ENCODE measurements around the gene CDK18. TPM values are rescaled to one million over a fixed set of nuclear protein-coding genes. Genes with fewer than 3 reads are reported as not detected.

Gene CDK18
- total and polyA plus RNA-seq, 2 of the 8 experiments (the other 6 are each of a cell fraction or from before 2014, with no cell fraction given) = 31.2 to 44.0 TPM

- peak overlapping the region; percentile 62 to 89 for H3K4me2 ChIP-seq (ENCODE audit: insufficient read depth in 1 of 2, low read depth in 2 of 2, low read length in 2 of 2)
- no peak overlapping the region for H3K23ac ChIP-seq (ENCODE audit: insufficient read length)
- peak overlapping the region; percentile 85; the same call in 1 of the 2 replicates for H3K18ac ChIP-seq (ENCODE audit: extremely low read depth, low read length)
- POLR2A ChIA-PET (ENCODE audit: partially characterized antibody) = interaction anchor here (0.7 to 7.7 kb wide), 12 partner anchors 11 to 177 kb away, joined by 3 to 220 read pairs (median 6); partner anchors contain the start of gene CDK18
- peaks cover 22 to 58% (median 31%) of the 10 kb centered on the region in 4 experiments for H3K4me1 ChIP-seq (replicated peaks in 1 of 4; ENCODE audit: control insufficient read depth in 3 of 4, insufficient read depth in 4 of 4, low read length in 3 of 4)
- no peak overlapping the region for H2AFZ ChIP-seq (ENCODE audit: low read length)
- peak overlapping the region; percentile 70 for H4K91ac ChIP-seq (replicated peaks; ENCODE audit: insufficient read length, low read length)
- peak overlapping the region in 3 of 4 experiments; percentile 11 to 77 (median 77); a peak in 3 of 7 replicates for H3K9ac ChIP-seq (replicated peaks in 1 of 4; ENCODE audit: extremely low read depth in 1 of 4, low read depth in 3 of 4, low read length in 3 of 4)
- FAIRE-seq (no peak), DNase-seq (ENCODE audit: low read depth in 1 of 2, low spot score in 2 of 2) (peak in 1 of 2 experiments; percentile 66)
- H3K27me3 ChIP-seq (replicated peaks in 1 of 4; ENCODE audit: control insufficient read depth in 3 of 4, extremely low read depth in 1 of 4, insufficient read depth in 3 of 4, low read length in 3 of 4) = peaks cover 0 to 2% (median 0%) of the 10 kb centered on the region in 4 experiments; a peak in 2 of 7 replicates
- peaks cover 3% of the 10 kb centered on the region; the same call in 1 of the 2 replicates for H3K79me1 ChIP-seq (ENCODE audit: low read depth, low read length)
- peaks cover 14% of the 10 kb centered on the region for H3K23me2 ChIP-seq (ENCODE audit: low read depth, low read length)
- 0 out of 2 replicates have a peak overlapping the region, but pooled peaks have one; percentile 3 for H2AK5ac ChIP-seq (ENCODE audit: low read depth, low read length)
- H3K79me2 ChIP-seq (ENCODE audit: control insufficient read depth in 1 of 2, insufficient read depth in 2 of 2, low read length in 2 of 2) = peaks cover 0 to 11% of the 10 kb centered on the region in 2 experiments; a peak in 2 of 4 replicates
- H4K5ac ChIP-seq (ENCODE audit: insufficient read length, low read depth, low read length) = no peak overlapping the region
- peaks cover 0 to 7% (median 1%) of the 10 kb centered on the region in 4 experiments; a peak in 1 of 8 replicates for H3K36me3 ChIP-seq (ENCODE audit: control insufficient read depth in 2 of 4, insufficient read depth in 4 of 4, low read length in 3 of 4)
- no peak overlapping the region for H4K8ac ChIP-seq (ENCODE audit: extremely low read depth, insufficient read depth, low read length)
- H3K14ac ChIP-seq (ENCODE audit: insufficient read length) = no peak overlapping the region
- peak overlapping the region; percentile 25 for H2BK120ac ChIP-seq (replicated peaks; ENCODE audit: low read depth, low read length)
- 0 out of 2 replicates have a peak overlapping the region, but pooled peaks have one; percentile 94 for H2BK5ac ChIP-seq (ENCODE audit: low read depth, low read length)
- H3K56ac ChIP-seq (replicated peaks; ENCODE audit: insufficient read length, low read depth, low read length) = no peak overlapping the region
- no peak overlapping the region for H3K27ac ChIP-seq (ENCODE audit: low read depth, low read length)
- no peaks in the 10 kb centered on the region for H3K9me3 ChIP-seq (ENCODE audit: insufficient read depth in 2 of 2, low read depth in 1 of 2, low read length in 1 of 2)
- peaks cover 0 to 5% of the 10 kb centered on the region in 2 experiments for H4K20me1 ChIP-seq (replicated peaks in 1 of 2; ENCODE audit: control insufficient read depth in 1 of 2, insufficient read depth in 2 of 2, low read length in 2 of 2)
- H2BK20ac ChIP-seq (ENCODE audit: low read length) = no peak overlapping the region
- H3K4me3 ChIP-seq (ENCODE audit: extremely low read depth in 1 of 4, insufficient read depth in 2 of 4, low read depth in 3 of 4, low read length in 4 of 4) = peak overlapping the region; percentile 75 to 88 (median 83); a peak in 7 of 8 replicates
- CTCF ChIA-PET (ENCODE audit: partially characterized antibody) = interaction anchor here (0.6 to 30.2 kb wide), 10 partner anchors 12 to 336 kb away, joined by 3 to 767 read pairs (median 8); partner anchors contain the start of gene LEMD1
- 0% methylated on average over 5 of the region's 6 CpGs; no CpG with 5 or more reads in 1 of the 2 experiments for WGBS, 2 experiments (ENCODE audit: extremely low coverage in 1 of 2, insufficient coverage in 1 of 2, insufficient read length in 1 of 2, insufficient replicate concordance in 2 of 2, low coverage in 1 of 2, low lambda C conversion rate in 2 of 2, missing lambda C conversion rate in 1 of 2)
- H2BK12ac ChIP-seq (ENCODE audit: low read depth, low read length) = peak overlapping the region; percentile 6; the same call in 1 of the 2 replicates
- H2BK15ac ChIP-seq (ENCODE audit: low read length) = peak overlapping the region; percentile 90; the same call in 1 of the 2 replicates
- H3K4ac ChIP-seq (replicated peaks; ENCODE audit: insufficient read length, low read depth, low read length) = peak overlapping the region; percentile 3
- TF ChIP-seq, protein P1, sequence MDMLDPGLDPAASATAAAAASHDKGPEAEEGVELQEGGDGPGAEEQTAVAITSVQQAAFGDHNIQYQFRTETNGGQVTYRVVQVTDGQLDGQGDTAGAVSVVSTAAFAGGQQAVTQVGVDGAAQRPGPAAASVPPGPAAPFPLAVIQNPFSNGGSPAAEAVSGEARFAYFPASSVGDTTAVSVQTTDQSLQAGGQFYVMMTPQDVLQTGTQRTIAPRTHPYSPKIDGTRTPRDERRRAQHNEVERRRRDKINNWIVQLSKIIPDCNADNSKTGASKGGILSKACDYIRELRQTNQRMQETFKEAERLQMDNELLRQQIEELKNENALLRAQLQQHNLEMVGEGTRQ (IDR thresholded peaks at IDR 0.05; ENCODE audit: low read length) = no peak
- peak; percentile 42 to 51; a peak in 3 of 4 replicates for TF ChIP-seq RAD21 (IDR thresholded peaks at IDR 0.05 in 1 of 2, conservative IDR thresholded peaks at IDR 0.05 in 1 of 2; ENCODE audit: low read depth in 2 of 2, low read length in 2 of 2)
- no peak for TF ChIP-seq JUND (IDR thresholded peaks at IDR 0.05; ENCODE audit: low read length)
- TF ChIP-seq TAF7 (optimal IDR thresholded peaks at IDR 0.05; ENCODE audit: borderline replicate concordance, low read depth, low read length) = no peak
- TF ChIP-seq, protein P2, sequence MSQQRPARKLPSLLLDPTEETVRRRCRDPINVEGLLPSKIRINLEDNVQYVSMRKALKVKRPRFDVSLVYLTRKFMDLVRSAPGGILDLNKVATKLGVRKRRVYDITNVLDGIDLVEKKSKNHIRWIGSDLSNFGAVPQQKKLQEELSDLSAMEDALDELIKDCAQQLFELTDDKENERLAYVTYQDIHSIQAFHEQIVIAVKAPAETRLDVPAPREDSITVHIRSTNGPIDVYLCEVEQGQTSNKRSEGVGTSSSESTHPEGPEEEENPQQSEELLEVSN (IDR thresholded peaks at IDR 0.05) = no peak
- TF ChIP-seq, protein P3, sequence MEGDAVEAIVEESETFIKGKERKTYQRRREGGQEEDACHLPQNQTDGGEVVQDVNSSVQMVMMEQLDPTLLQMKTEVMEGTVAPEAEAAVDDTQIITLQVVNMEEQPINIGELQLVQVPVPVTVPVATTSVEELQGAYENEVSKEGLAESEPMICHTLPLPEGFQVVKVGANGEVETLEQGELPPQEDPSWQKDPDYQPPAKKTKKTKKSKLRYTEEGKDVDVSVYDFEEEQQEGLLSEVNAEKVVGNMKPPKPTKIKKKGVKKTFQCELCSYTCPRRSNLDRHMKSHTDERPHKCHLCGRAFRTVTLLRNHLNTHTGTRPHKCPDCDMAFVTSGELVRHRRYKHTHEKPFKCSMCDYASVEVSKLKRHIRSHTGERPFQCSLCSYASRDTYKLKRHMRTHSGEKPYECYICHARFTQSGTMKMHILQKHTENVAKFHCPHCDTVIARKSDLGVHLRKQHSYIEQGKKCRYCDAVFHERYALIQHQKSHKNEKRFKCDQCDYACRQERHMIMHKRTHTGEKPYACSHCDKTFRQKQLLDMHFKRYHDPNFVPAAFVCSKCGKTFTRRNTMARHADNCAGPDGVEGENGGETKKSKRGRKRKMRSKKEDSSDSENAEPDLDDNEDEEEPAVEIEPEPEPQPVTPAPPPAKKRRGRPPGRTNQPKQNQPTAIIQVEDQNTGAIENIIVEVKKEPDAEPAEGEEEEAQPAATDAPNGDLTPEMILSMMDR (IDR thresholded peaks at IDR 0.05; ENCODE audit: control extremely low read depth in 1 of 3, insufficient read depth in 1 of 3, low read depth in 1 of 3, low read length in 3 of 3) = peak in 2 of 3 experiments; percentile 41 to 58; a peak in 3 of 4 replicates
Measured at GRCh38 chr1:205454903-205455335, 49.5 kb upstream of the CDK18 start.
